Measurements from ENCODE around the gene EXOC2. TPM values are rescaled to one million over a fixed set of nuclear protein-coding genes. Genes with fewer than 3 reads are reported as not detected.

The EXOC2 gene
- total RNA-seq, 1 donor from 2014 or later = 22.0 TPM

DNA sequence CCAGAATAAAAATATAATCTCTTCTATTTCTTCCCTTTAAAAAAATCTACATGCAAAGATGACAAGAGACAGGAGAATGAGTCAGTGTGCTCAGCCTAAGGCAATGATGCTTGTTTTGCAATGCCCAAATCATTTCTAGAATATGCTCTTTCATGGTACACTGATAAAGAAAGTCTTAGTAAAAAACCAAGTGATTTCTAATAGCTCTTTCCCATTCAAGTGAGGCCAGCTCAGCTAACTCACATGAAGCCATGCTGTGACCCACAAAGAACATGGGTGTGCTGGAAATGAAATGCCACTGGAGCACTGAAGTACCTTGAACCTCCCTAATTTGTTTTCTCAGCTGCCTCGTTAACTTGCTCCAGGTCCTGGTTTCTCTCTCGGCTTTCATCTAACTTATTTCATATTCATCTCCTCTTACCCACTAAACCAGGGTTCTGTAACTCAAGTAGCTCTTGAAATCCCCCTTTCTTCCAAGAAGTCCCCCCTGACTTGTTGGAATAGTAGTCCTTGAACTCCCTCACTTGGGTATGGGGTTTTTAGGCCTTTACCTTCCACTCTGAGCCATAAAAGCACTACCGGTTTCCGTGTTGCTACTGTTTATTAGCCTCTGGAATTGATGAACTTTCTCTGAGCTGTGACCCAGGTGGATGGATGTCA, 208.7 kb downstream of the EXOC2 start:
- TF ChIP-seq, protein P1, sequence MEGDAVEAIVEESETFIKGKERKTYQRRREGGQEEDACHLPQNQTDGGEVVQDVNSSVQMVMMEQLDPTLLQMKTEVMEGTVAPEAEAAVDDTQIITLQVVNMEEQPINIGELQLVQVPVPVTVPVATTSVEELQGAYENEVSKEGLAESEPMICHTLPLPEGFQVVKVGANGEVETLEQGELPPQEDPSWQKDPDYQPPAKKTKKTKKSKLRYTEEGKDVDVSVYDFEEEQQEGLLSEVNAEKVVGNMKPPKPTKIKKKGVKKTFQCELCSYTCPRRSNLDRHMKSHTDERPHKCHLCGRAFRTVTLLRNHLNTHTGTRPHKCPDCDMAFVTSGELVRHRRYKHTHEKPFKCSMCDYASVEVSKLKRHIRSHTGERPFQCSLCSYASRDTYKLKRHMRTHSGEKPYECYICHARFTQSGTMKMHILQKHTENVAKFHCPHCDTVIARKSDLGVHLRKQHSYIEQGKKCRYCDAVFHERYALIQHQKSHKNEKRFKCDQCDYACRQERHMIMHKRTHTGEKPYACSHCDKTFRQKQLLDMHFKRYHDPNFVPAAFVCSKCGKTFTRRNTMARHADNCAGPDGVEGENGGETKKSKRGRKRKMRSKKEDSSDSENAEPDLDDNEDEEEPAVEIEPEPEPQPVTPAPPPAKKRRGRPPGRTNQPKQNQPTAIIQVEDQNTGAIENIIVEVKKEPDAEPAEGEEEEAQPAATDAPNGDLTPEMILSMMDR (conservative IDR thresholded peaks at IDR 0.05; ENCODE audit: low read depth, low read length) = no peak
- no peak for DNase-seq (ENCODE audit: low read depth)

GRCh38 chr6:475314-475713, 217.6 kb downstream of the EXOC2 start:
- no peak for DNase-seq (ENCODE audit: low read depth)
- H3K4me3 ChIP-seq (ENCODE audit: low read depth, low read length) = peak overlapping the region; percentile 9
- TF ChIP-seq, protein P1 (conservative IDR thresholded peaks at IDR 0.05; ENCODE audit: low read depth, low read length) = no peak

More for the DNA sequence above, 208.7 kb downstream of the EXOC2 start:
- no peak overlapping the region for H3K4me3 ChIP-seq (ENCODE audit: low read depth, low read length)

DNA sequence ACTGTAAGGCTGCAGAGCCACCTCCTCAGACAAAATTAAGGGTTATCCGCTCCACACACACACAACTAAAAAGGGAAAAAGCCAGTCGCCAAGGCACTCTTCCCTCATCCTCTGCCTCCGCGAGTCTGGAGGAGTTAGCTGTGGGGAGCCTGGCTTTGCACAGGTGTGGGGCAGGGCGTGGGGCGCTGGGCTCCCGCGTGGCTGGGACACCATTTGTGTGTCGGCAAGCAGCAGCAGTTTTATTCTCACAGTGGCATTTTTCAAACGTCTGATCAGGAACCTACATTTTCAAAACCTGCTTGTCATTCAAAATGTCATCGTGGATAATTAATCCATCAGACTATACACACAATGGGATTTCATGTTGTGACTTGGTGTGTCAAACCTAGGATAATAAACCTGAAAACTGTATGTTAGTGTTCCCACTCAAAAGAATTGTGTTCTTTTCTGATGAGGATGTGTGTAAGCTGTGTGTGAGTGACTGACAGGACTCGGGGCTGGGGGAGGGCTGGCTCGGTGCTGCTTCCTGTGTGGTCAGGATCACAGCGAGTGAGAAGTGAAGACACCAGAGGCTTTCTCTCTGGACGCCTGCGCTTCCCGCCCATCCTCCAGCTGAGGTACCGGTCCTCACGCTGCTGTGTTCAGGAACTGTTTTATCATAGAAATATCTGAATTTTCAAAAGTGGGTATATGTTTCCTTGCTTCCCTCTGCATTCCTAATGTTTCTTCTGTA, 218.3 kb downstream of the EXOC2 start:
- DNase-seq (ENCODE audit: low read depth) = no peak
- TF ChIP-seq, protein P1 (conservative IDR thresholded peaks at IDR 0.05; ENCODE audit: low read depth, low read length) = no peak
- peak overlapping the region; percentile 9 for H3K4me3 ChIP-seq (ENCODE audit: low read depth, low read length)

DNA sequence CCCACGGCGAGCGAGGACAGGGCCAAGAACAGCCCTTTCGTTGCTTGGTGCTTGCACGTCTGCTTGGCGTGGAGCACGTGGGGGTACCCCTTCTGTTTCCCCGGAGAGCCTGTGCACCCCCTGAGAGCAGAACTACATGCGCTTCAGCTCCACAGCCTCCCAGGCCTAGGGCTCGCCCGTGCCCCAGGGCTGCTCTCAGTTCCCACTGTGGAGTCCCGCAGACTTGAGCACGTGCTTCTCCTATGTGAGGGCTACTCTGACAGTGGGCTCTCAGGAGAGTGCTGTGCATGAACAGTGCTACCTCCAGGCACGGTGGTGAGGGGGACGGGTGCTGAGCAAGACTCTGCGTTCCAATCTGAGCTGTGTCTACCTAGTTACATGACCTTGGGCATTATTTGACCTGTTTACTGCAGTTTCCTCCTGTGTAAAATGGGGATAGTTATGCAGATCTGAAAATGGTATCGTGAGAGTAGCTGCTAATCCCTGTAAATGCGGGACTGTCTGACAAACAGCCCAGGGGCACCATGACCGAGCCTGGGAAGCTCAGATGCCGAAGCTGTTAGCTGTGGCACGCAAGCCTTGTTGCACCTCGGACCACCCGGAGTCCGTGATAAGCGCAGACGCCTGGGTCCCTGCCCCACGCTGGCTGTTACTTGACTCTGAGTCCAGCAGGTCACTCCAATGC, 219.0 kb downstream of the EXOC2 start:
- DNase-seq (ENCODE audit: low read depth) = no peak
- H3K4me3 ChIP-seq (ENCODE audit: low read depth, low read length) = no peak overlapping the region
- TF ChIP-seq, protein P1 (conservative IDR thresholded peaks at IDR 0.05; ENCODE audit: low read depth, low read length) = no peak

DNA sequence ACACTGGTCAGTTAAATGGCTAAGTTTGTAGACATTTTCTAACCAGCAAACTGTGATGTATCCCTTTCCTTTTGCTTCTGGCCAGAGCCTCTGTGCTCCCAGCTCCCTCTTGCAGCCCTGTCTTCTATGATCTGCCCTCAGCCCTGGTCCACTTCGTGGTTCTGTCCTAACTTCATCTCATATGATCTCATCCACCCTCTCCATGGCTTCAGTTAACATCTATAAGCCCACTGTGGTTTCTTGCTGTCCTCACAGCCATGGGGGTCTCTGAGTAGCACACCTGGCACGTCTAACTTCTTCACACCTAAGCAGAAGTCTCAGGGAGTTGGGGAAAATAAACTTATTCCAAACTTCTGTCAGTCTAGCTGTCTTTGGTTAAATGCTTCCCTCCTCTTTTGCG, 219.6 kb downstream of the EXOC2 start:
- no peak overlapping the region for H3K4me3 ChIP-seq (ENCODE audit: low read depth, low read length)
- DNase-seq (ENCODE audit: low read depth) = no peak
- TF ChIP-seq, protein P1 (conservative IDR thresholded peaks at IDR 0.05; ENCODE audit: low read depth, low read length) = no peak

GRCh38 chr6:470901-471448, 222.0 kb downstream of the EXOC2 start:
- TF ChIP-seq, protein P1 (conservative IDR thresholded peaks at IDR 0.05; ENCODE audit: low read depth, low read length) = no peak
- H3K4me3 ChIP-seq (ENCODE audit: low read depth, low read length) = no peak overlapping the region
- no peak for DNase-seq (ENCODE audit: low read depth)
